H1 (cell line): Measurements from ENCODE around the gene MAGIX. TPM values are rescaled to one million over a fixed set of nuclear protein-coding genes. Genes with fewer than 3 reads are reported as not detected.

ENCODE experiments used
- CTCF ChIA-PET: fragments of 300-600 bp; sonication (Branson Sonifier 250); formaldehyde crosslinking; loops from one replicate; lab custom pipeline; 2021; ENCODE audit not compliant: partially characterized antibody; lab: Charles Lee
- POLR2A ChIA-PET: fragments of 300-600 bp; sonication (Branson Sonifier 250); formaldehyde crosslinking; loops from one replicate; lab custom pipeline; 2021; ENCODE audit warnings: inconsistent platforms; ENCODE audit not compliant: partially characterized antibody; lab: Charles Lee
- DNase-seq, 2 experiments: peaks; one replicate each; pipeline versions ENCODE4 v3.0.0 to v3.0.0-alpha.2; 2010 to 2022; ENCODE audit warnings: low spot score in 2 of 2, low read depth in 1 of 2, mixed read lengths in 1 of 2
- FAIRE-seq: peaks from 2 replicates; lab custom pipeline; 2011; peaks lifted over from hg19 to GRCh38; lab: Jason Lieb, UNC
- H2AFZ ChIP-seq: 2 replicates; pipeline ENCODE4 v1.8.1; 2012; ENCODE audit warnings: low read length, inconsistent platforms
- H2AK5ac ChIP-seq: 2 replicates; pipeline ENCODE4 v1.6.1; 2013; ENCODE audit warnings: low read depth, low read length
- H2BK120ac ChIP-seq: replicated peaks from 2 replicates; pipeline ENCODE3; 2013; ENCODE audit warnings: low read depth, low read length, inconsistent platforms
- H2BK12ac ChIP-seq: 2 replicates; pipeline ENCODE4 v1.6.1; 2013; ENCODE audit warnings: low read depth, low read length
- H2BK15ac ChIP-seq: 2 replicates; pipeline ENCODE4 v1.6.1; 2013; ENCODE audit warnings: low read length
- H2BK20ac ChIP-seq: 2 replicates; pipeline ENCODE4 v1.6.1; 2013; ENCODE audit warnings: low read length
- H2BK5ac ChIP-seq: 2 replicates; pipeline ENCODE4 v1.6.1; 2013; ENCODE audit warnings: low read depth, low read length
- H3K14ac ChIP-seq: 2 replicates; pipeline ENCODE4 v1.6.1; 2013; ENCODE audit warnings: inconsistent platforms; ENCODE audit not compliant: insufficient read length
- H3K18ac ChIP-seq: 2 replicates; pipeline ENCODE4 v1.6.1; 2013; ENCODE audit warnings: low read length; ENCODE audit errors: extremely low read depth
- H3K23ac ChIP-seq: 2 replicates; pipeline ENCODE4 v1.6.1; 2013; ENCODE audit warnings: inconsistent platforms; ENCODE audit not compliant: insufficient read length
- H3K23me2 ChIP-seq: 2 replicates; pipeline ENCODE4 v1.6.1; 2013; ENCODE audit warnings: low read depth, low read length
- H3K27ac ChIP-seq: 2 replicates; pipeline ENCODE4 v1.6.1; 2011; ENCODE audit warnings: low read depth, low read length, inconsistent platforms
- H3K27me3 ChIP-seq, 4 experiments: replicated peaks in 1 of 4; 1 replicate in 1 of 4; 2 replicates in 3 of 4; pipeline versions ENCODE4 v1.6.1 to v1.8.1; 2011 to 2013; ENCODE audit warnings: low read length in 3 of 4, mild to moderate bottlenecking in 3 of 4, inconsistent platforms in 2 of 4, mixed read lengths in 2 of 4, moderate library complexity in 1 of 4; ENCODE audit not compliant: control insufficient read depth in 3 of 4, insufficient read depth in 3 of 4; ENCODE audit errors: extremely low read depth in 1 of 4
- H3K36me3 ChIP-seq, 4 experiments: 2 replicates each; pipeline versions ENCODE4 v1.6.1 to v1.8.1; 2011 to 2013; ENCODE audit warnings: mild to moderate bottlenecking in 4 of 4, low read length in 3 of 4, moderate library complexity in 2 of 4, control low read depth in 1 of 4, inconsistent platforms in 1 of 4; ENCODE audit not compliant: insufficient read depth in 4 of 4, control insufficient read depth in 2 of 4
- H3K4ac ChIP-seq: replicated peaks from 2 replicates; pipeline ENCODE3; 2013; ENCODE audit warnings: low read length, low read depth, mixed read lengths, inconsistent platforms; ENCODE audit not compliant: insufficient read length
- H3K4me1 ChIP-seq, 4 experiments: replicated peaks in 1 of 4; 1 replicate in 1 of 4; 2 replicates in 3 of 4; pipeline versions ENCODE4 v1.6.1 to v1.8.1; 2011 to 2013; ENCODE audit warnings: low read length in 3 of 4, inconsistent platforms in 2 of 4, mixed read lengths in 1 of 4; ENCODE audit not compliant: insufficient read depth in 4 of 4, control insufficient read depth in 3 of 4
- H3K4me2 ChIP-seq, 2 experiments: 2 replicates each; pipeline versions ENCODE4 v1.6.1 to v1.8.1; 2011 to 2013; ENCODE audit warnings: low read depth in 2 of 2, low read length in 2 of 2, control low read depth in 1 of 2, inconsistent platforms in 1 of 2, mild to moderate bottlenecking in 1 of 2; ENCODE audit not compliant: insufficient read depth in 1 of 2
- H3K4me3 ChIP-seq, 4 experiments: fragments of 200-600, 300-600 bp in 1 of 4; sonication (generic), shearing (Covaris generic), sonication (Bioruptor Twin) in 1 of 4; 2 replicates each; pipeline versions ENCODE4 v1.5.1 to v1.8.1; 2011 to 2016; ENCODE audit warnings: low read length in 4 of 4, low read depth in 3 of 4, control low read depth in 2 of 4, inconsistent platforms in 2 of 4, mild to moderate bottlenecking in 2 of 4, mixed read lengths in 1 of 4, moderate library complexity in 1 of 4; ENCODE audit not compliant: insufficient read depth in 2 of 4; ENCODE audit errors: extremely low read depth in 1 of 4
- H3K56ac ChIP-seq: replicated peaks from 2 replicates; pipeline ENCODE3; 2013; ENCODE audit warnings: low read depth, mild to moderate bottlenecking, mixed read lengths, low read length, inconsistent platforms; ENCODE audit not compliant: insufficient read length
- H3K79me1 ChIP-seq: 2 replicates; pipeline ENCODE4 v1.6.1; 2013; ENCODE audit warnings: low read depth, low read length, control low read depth
- H3K79me2 ChIP-seq, 2 experiments: 2 replicates each; pipeline versions ENCODE4 v1.6.1 to v1.8.1; 2012 to 2013; ENCODE audit warnings: low read length in 2 of 2, mild to moderate bottlenecking in 2 of 2, inconsistent platforms in 1 of 2; ENCODE audit not compliant: insufficient read depth in 2 of 2, control insufficient read depth in 1 of 2
- H3K9ac ChIP-seq, 4 experiments: replicated peaks in 1 of 4; 1 replicate in 1 of 4; 2 replicates in 3 of 4; pipeline versions ENCODE4 v1.6.1 to v1.8.1; 2011 to 2013; ENCODE audit warnings: low read depth in 3 of 4, low read length in 3 of 4, control low read depth in 2 of 4, mild to moderate bottlenecking in 2 of 4, moderate library complexity in 2 of 4, inconsistent platforms in 1 of 4; ENCODE audit errors: extremely low read depth in 1 of 4
- H3K9me3 ChIP-seq, 2 experiments: 2 replicates each; pipeline versions ENCODE4 v1.6.1 to v1.8.1; 2012 to 2013; ENCODE audit warnings: mild to moderate bottlenecking in 2 of 2, moderate library complexity in 2 of 2, control low read depth in 1 of 2, inconsistent platforms in 1 of 2, low read depth in 1 of 2, low read length in 1 of 2, mixed read lengths in 1 of 2; ENCODE audit not compliant: insufficient read depth in 2 of 2
- H4K20me1 ChIP-seq, 2 experiments: replicated peaks in 1 of 2; 2 replicates each; pipeline versions ENCODE3 to v1.8.1; 2011 to 2013; ENCODE audit warnings: inconsistent platforms in 2 of 2, low read length in 2 of 2, mild to moderate bottlenecking in 1 of 2; ENCODE audit not compliant: insufficient read depth in 2 of 2, control insufficient read depth in 1 of 2
- H4K5ac ChIP-seq: 2 replicates; pipeline ENCODE4 v1.6.1; 2013; ENCODE audit warnings: low read length, low read depth, mixed read lengths, inconsistent platforms; ENCODE audit not compliant: insufficient read length
- H4K8ac ChIP-seq: 2 replicates; pipeline ENCODE4 v1.8.0; 2013; ENCODE audit warnings: mild to moderate bottlenecking, moderate library complexity, low read length, inconsistent platforms; ENCODE audit not compliant: insufficient read depth; ENCODE audit errors: extremely low read depth
- H4K91ac ChIP-seq: replicated peaks from 2 replicates; pipeline ENCODE3; 2013; ENCODE audit warnings: low read length, mixed read lengths, inconsistent platforms; ENCODE audit not compliant: insufficient read length
- E2F6 ChIP-seq: IDR thresholded peaks from 2 replicates; pipeline ENCODE4 v1.6.1; 2012; ENCODE audit warnings: inconsistent platforms
- SAP30 ChIP-seq: fragments of 300-600 bp; sonication (generic); IDR thresholded peaks from 2 replicates; pipeline ENCODE4 v1.7.1; 2012; ENCODE audit warnings: low read length, moderate library complexity, mild to moderate bottlenecking, inconsistent platforms; ENCODE audit not compliant: insufficient read depth, insufficient replicate concordance
- WGBS, 2 experiments: shearing (Covaris generic) in 1 of 2; methylation state at CpG; one replicate each; pipeline versions ENCODE4 v1.1.6 to v1.1.7; 2013 to 2015; ENCODE audit warnings: low lambda C conversion rate in 2 of 2, mixed read lengths in 2 of 2, inconsistent platforms in 1 of 2, low coverage in 1 of 2, missing lambda C conversion rate in 1 of 2; ENCODE audit not compliant: insufficient replicate concordance in 2 of 2, insufficient coverage in 1 of 2, insufficient read length in 1 of 2; ENCODE audit errors: extremely low coverage in 1 of 2, missing lambda C conversion rate in 1 of 2; 5-methylcytosine and 5-hydroxymethylcytosine counted together
- polyA plus RNA-seq, 7 experiments: library from polyadenylated mRNA; depleted of rRNA in 3 of 7; stranded (reverse) in 5 of 7; unstranded in 2 of 7; fragments of >200 nt in 5 of 7; fragments of 200-250 nt in 2 of 7; gene quantifications; 1 replicate in 5 of 7; 2 replicates in 1 of 7; 4 replicates in 1 of 7; pipeline versions ENCODE4 v1.2.1 to v1.2.3, GENCODE V29; 2011 to 2013; ENCODE audit warnings: missing spikeins in 2 of 7, mixed read lengths in 2 of 7
- small RNA-seq: library from polyadenylated mRNA; stranded (forward); fragments of <200 nt; extraction: miRNeasy Mini kit (QIAGEN cat#:217004); gene quantifications from one replicate; pipeline ENCODE3, GENCODE V24; 2013; ENCODE audit not compliant: insufficient read depth
- total RNA-seq: library from RNA; stranded (reverse); fragmentation: NEBNext Ultra II Directional; extraction: Animal tissue kit (Norgen Biotek cat#: 25700); gene quantifications from 2 replicates; pipeline ENCODE4 v1.2.1, GENCODE V29; 2021

MAGIX gene
- total and polyA plus RNA-seq, 2 of the 8 experiments (the other 6 are each of a cell fraction or from before 2014, with no cell fraction given) = 0.37 to 1.1 TPM

DNA sequence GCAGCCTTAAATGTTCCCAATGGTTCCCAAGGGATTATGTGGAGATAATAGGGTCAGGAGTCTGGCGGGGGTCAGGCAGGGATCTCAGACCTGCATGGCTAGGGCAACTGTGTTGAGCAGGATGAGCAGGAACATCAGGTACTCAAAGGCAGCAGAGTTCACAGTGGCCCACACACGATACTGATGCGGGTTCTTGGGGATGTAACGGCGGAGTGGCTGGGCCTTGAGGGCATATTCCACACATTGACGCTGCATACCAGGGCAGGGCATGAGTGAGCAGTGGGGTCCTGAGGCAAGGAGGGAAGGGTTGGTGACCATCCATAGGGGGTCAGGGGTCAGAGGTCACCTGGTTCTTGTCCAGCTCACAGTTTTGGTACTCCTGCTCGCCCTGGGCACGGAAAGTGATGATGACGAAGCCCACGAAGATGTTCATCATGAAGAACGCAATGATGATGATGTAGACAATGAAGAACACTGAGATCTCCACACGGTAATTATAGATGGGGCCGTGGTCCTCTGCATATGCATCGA lies 52.5 kb downstream of the MAGIX start:
- WGBS, 2 experiments = 90% methylated on average over 14 of the region's 14 CpGs; no CpG with 5 or more reads in 1 of the 2 experiments

More for the DNA sequence above, 52.5 kb downstream of the MAGIX start:
- Histone ChIP-seq H3K18ac (no peak overlapping the region), H4K5ac (no peak overlapping the region), H2BK120ac (no peak overlapping the region), H3K4ac (no peak overlapping the region), H3K14ac (no peak overlapping the region), H3K4me3 (no peak overlapping the region), H3K56ac (no peak overlapping the region), H3K9me3 (no peaks in the 10 kb centered on the region), H3K4me1 (0 out of 7 replicates have a peak, but pooled peaks cover 0 to under 1% (median 0%) of the 10 kb centered on the region in 4 experiments), H3K36me3 (no peaks in the 10 kb centered on the region), H3K79me2 (no peaks in the 10 kb centered on the region), H3K4me2 (no peak overlapping the region), H3K79me1 (no peaks in the 10 kb centered on the region), H2BK12ac (no peak overlapping the region), H3K9ac (no peak overlapping the region), H4K20me1 (no peaks in the 10 kb centered on the region), H4K91ac (no peak overlapping the region), H2BK5ac (no peak overlapping the region), H3K27ac (no peak overlapping the region), H2AFZ (no peak overlapping the region), H2AK5ac (no peak overlapping the region), H2BK20ac (no peak overlapping the region), H3K23ac (no peak overlapping the region), H4K8ac (no peak overlapping the region), H3K27me3 (no peaks in the 10 kb centered on the region), H3K23me2 (no peaks in the 10 kb centered on the region), H2BK15ac (no peak overlapping the region)
- DNase-seq (no peak), FAIRE-seq (no peak)
- CTCF ChIA-PET = no interaction called here
- POLR2A ChIA-PET = no interaction called here
- TF ChIP-seq SAP30 (no peak), E2F6 (no peak)

Small RNAs within 50 kb of the gene (small RNA-seq; reads per million reads assigned to genes)
- not detected for gene RN7SL262P

Other genes with a start within 250 kb of the MAGIX start
- 180 and 190 TPM in 2 replicates for gene PIM2, start 243.7 kb upstream of the MAGIX start, total RNA-seq
- 203 and 257 TPM in 2 replicates for gene PIM2, start 243.7 kb upstream of the MAGIX start, polyA plus RNA-seq (2011; rRNA removed)
- 50.0 and 53.5 TPM in 2 replicates for gene OTUD5, start 205.2 kb upstream of the MAGIX start, total RNA-seq
- gene OTUD5, start 205.2 kb upstream of the MAGIX start, polyA plus RNA-seq (2011; rRNA removed) = 46.3 and 60.4 TPM in 2 replicates
- 4.8 and 6.8 TPM in 2 replicates for gene KCND1, start 190.9 kb upstream of the MAGIX start, total RNA-seq
- 3.1 and 4.5 TPM in 2 replicates for gene KCND1, start 190.9 kb upstream of the MAGIX start, polyA plus RNA-seq (2011; rRNA removed)
- 44.5 and 55.9 TPM in 2 replicates for gene GRIPAP1, start 160.5 kb upstream of the MAGIX start, total RNA-seq
- gene GRIPAP1, start 160.5 kb upstream of the MAGIX start, polyA plus RNA-seq (2011; rRNA removed) = 21.6 and 26.6 TPM in 2 replicates
- 52.9 and 55.2 TPM in 2 replicates for gene TFE3, start 119.4 kb upstream of the MAGIX start, total RNA-seq
- gene TFE3, start 119.4 kb upstream of the MAGIX start, polyA plus RNA-seq (2011; rRNA removed) = 33.7 and 81.1 TPM in 2 replicates
- gene CCDC120, start 103.8 kb upstream of the MAGIX start, total RNA-seq = 11.8 and 11.9 TPM in 2 replicates
- 4.9 and 8.6 TPM in 2 replicates for gene CCDC120, start 103.8 kb upstream of the MAGIX start, polyA plus RNA-seq (2011; rRNA removed)
- gene PRAF2, start 88.8 kb upstream of the MAGIX start, total RNA-seq = 11.3 and 12.1 TPM in 2 replicates
- gene PRAF2, start 88.8 kb upstream of the MAGIX start, polyA plus RNA-seq (2011; rRNA removed) = 15.4 and 18.9 TPM in 2 replicates
- gene WDR45, start 82.9 kb upstream of the MAGIX start, total RNA-seq = 26.0 and 27.9 TPM in 2 replicates
- 49.7 and 50.6 TPM in 2 replicates for gene WDR45, start 82.9 kb upstream of the MAGIX start, polyA plus RNA-seq (2011; rRNA removed)
- 16.8 and 17.9 TPM in 2 replicates for gene GPKOW, start 39.0 kb upstream of the MAGIX start, total RNA-seq
- 11.9 and 14.0 TPM in 2 replicates for gene GPKOW, start 39.0 kb upstream of the MAGIX start, polyA plus RNA-seq (2011; rRNA removed)
- gene PLP2, start 9.1 kb downstream of the MAGIX start, total RNA-seq = 9.0 and 10.3 TPM in 2 replicates
- 23.4 and 25.6 TPM in 2 replicates for gene PLP2, start 9.1 kb downstream of the MAGIX start, polyA plus RNA-seq (2011; rRNA removed)
- 8.4 and 10.6 TPM in 2 replicates for gene PRICKLE3, start 23.6 kb downstream of the MAGIX start, total RNA-seq
- 9.1 and 15.1 TPM in 2 replicates for gene PRICKLE3, start 23.6 kb downstream of the MAGIX start, polyA plus RNA-seq (2011; rRNA removed)
- gene SYP, start 37.4 kb downstream of the MAGIX start, total RNA-seq = 10.2 and 10.8 TPM in 2 replicates
- gene SYP, start 37.4 kb downstream of the MAGIX start, polyA plus RNA-seq (2011; rRNA removed) = 4.3 and 7.2 TPM in 2 replicates
- gene CACNA1F, start 70.6 kb downstream of the MAGIX start, total RNA-seq = 0.77 and 0.84 TPM in 2 replicates
- gene CACNA1F, start 70.6 kb downstream of the MAGIX start, polyA plus RNA-seq (2011; rRNA removed) = 0.59 and 1.7 TPM in 2 replicates
- gene CCDC22, start 72.7 kb downstream of the MAGIX start, total RNA-seq = 7.3 and 8.0 TPM in 2 replicates
- gene CCDC22, start 72.7 kb downstream of the MAGIX start, polyA plus RNA-seq (2011; rRNA removed) = 13.9 and 19.0 TPM in 2 replicates
- gene FOXP3, start 102.0 kb downstream of the MAGIX start, total RNA-seq = 0.23 and 0.37 TPM in 2 replicates
- gene FOXP3, start 102.0 kb downstream of the MAGIX start, polyA plus RNA-seq (2011; rRNA removed) = 0.54 and 0.67 TPM in 2 replicates
- gene PPP1R3F, start 107.0 kb downstream of the MAGIX start, total RNA-seq = 6.1 and 6.8 TPM in 2 replicates
- 5.1 and 6.2 TPM in 2 replicates for gene PPP1R3F, start 107.0 kb downstream of the MAGIX start, polyA plus RNA-seq (2011; rRNA removed)
- gene GAGE10, start 140.9 kb downstream of the MAGIX start, total RNA-seq = not detected in 2 replicates
- gene GAGE10, start 140.9 kb downstream of the MAGIX start, polyA plus RNA-seq (2011; rRNA removed) = not detected in 2 replicates
- not detected in 2 replicates for gene GAGE12J, start 159.3 kb downstream of the MAGIX start, total RNA-seq
- gene GAGE12J, start 159.3 kb downstream of the MAGIX start, polyA plus RNA-seq (2011; rRNA removed) = not detected in 2 replicates
- not detected in 2 replicates for gene GAGE13, start 168.8 kb downstream of the MAGIX start, total RNA-seq
- not detected in 2 replicates for gene GAGE13, start 168.8 kb downstream of the MAGIX start, polyA plus RNA-seq (2011; rRNA removed)